ENCODE results near the gene EFS. TPM values are rescaled to one million over a fixed set of nuclear protein-coding genes. Genes with fewer than 3 reads are reported as not detected.

The EFS gene
- total RNA-seq, 4 donors from 2014 or later: 31.4 to 38.2 (median 34.2) TPM

- no peaks in the 10 kb centered on the region for H3K9me3 ChIP-seq
- WGBS, 2 donors: 79 to 84% methylated on average over 8 of the region's 8 CpGs
- no peak overlapping the region for H3K27ac ChIP-seq
- H3K4me1 ChIP-seq: peaks cover 0 to 26% (median 17%) of the 10 kb centered on the region in 4 donors
- peaks cover 0 to 29% (median 0%) of the 10 kb centered on the region in 3 donors for H3K36me3 ChIP-seq
- peaks cover 0 to 4% of the 10 kb centered on the region in 2 donors for H3K27me3 ChIP-seq
- DNase-seq (ENCODE audit: low spot score in 2 of 2): no peak
- no peak overlapping the region for H3K4me3 ChIP-seq
- no peak for TF ChIP-seq POLR2A (IDR thresholded peaks at IDR 0.05)
- TF ChIP-seq CTCF (IDR thresholded peaks at IDR 0.05): no peak
- TF ChIP-seq EP300 (IDR thresholded peaks at IDR 0.05): no peak
Measured at GRCh38 chr14:23349156-23349845, 15.7 kb downstream of the EFS start.

- H3K4me3 ChIP-seq: no peak overlapping the region
- no peak for TF ChIP-seq POLR2A (IDR thresholded peaks at IDR 0.05)
- no peak for TF ChIP-seq CTCF (IDR thresholded peaks at IDR 0.05)
- TF ChIP-seq EP300 (IDR thresholded peaks at IDR 0.05): no peak
- peaks cover 0 to 4% of the 10 kb centered on the region in 2 donors for H3K27me3 ChIP-seq
- H3K36me3 ChIP-seq: peaks cover 0 to 29% (median 0%) of the 10 kb centered on the region in 3 donors
- 78 to 85% methylated on average over 6 of the region's 6 CpGs for WGBS, 2 donors
- DNase-seq (ENCODE audit: low spot score in 2 of 2): no peak
- no peak overlapping the region for H3K27ac ChIP-seq
- H3K4me1 ChIP-seq: peaks cover 0 to 24% (median 16%) of the 10 kb centered on the region in 4 donors
- H3K9me3 ChIP-seq: no peaks in the 10 kb centered on the region
Measured at GRCh38 chr14:23348297-23348655, 16.7 kb downstream of the EFS start.

- TF ChIP-seq CTCF (IDR thresholded peaks at IDR 0.05) (no peak), EP300 (IDR thresholded peaks at IDR 0.05) (no peak), POLR2A (IDR thresholded peaks at IDR 0.05) (no peak)
- H3K36me3 ChIP-seq: peaks cover 0 to 29% (median 0%) of the 10 kb centered on the region in 3 donors
- no peak overlapping the region for H3K4me3 ChIP-seq
- 90 to 92% methylated on average over 14 to 17 of the region's 19 CpGs for WGBS, 2 donors
- H3K27me3 ChIP-seq: peaks cover 0 to 4% of the 10 kb centered on the region in 2 donors
- H3K9me3 ChIP-seq: no peaks in the 10 kb centered on the region
- H3K4me1 ChIP-seq: peaks cover 0 to 17% (median 12%) of the 10 kb centered on the region in 4 donors
- no peak overlapping the region for H3K27ac ChIP-seq
- no peak for DNase-seq (ENCODE audit: low spot score in 2 of 2)
Measured at GRCh38 chr14:23347406-23348296, 17.3 kb downstream of the EFS start.

GRCh38 chr14:23346693-23347405 lies 18.1 kb downstream of the EFS start:
- Histone ChIP-seq H3K4me3 (no peak overlapping the region), H3K9me3 (no peaks in the 10 kb centered on the region), H3K27ac (no peak overlapping the region), H3K4me1 (peaks cover 0 to 9% (median 5%) of the 10 kb centered on the region in 4 donors), H3K36me3 (peaks cover 0 to 29% (median 0%) of the 10 kb centered on the region in 3 donors), H3K27me3 (no peaks in the 10 kb centered on the region)
- 65 to 76% methylated on average over 17 of the region's 27 CpGs for WGBS, 2 donors
- TF ChIP-seq POLR2A (IDR thresholded peaks at IDR 0.05) (no peak), CTCF (IDR thresholded peaks at IDR 0.05) (no peak), EP300 (IDR thresholded peaks at IDR 0.05) (no peak)
- DNase-seq (ENCODE audit: low spot score in 2 of 2): no peak

Data from tibial nerve (tissue), 4 donors.